A673 (cell line): ENCODE data around the gene PXDC1. TPM values are rescaled to one million over a fixed set of nuclear protein-coding genes. Genes with fewer than 3 reads are reported as not detected.

Source experiments
- BruUV-seq: library from RNA; stranded (reverse); fragments of 400-500 nt; replicated peaks from 2 replicates; lab custom pipeline; 2021; lab: Mats Ljungman, UMichigan
- CTCF ChIA-PET: fragments of 300-600 bp; sonication (Branson Sonifier 250); formaldehyde crosslinking; loops from one replicate; lab custom pipeline; 2022; ENCODE audit warnings: antibody characterized with exemption; lab: Charles Lee
- POLR2A ChIA-PET: fragments of 300-600 bp; sonication (Branson Sonifier 250); formaldehyde crosslinking; loops from one replicate; lab custom pipeline; 2022; ENCODE audit warnings: antibody characterized with exemption; ENCODE audit not compliant: low non-redundant PET; lab: Charles Lee
- DNase-seq: peaks from one replicate; pipeline ENCODE4 v3.0.0-alpha.2; 2015; ENCODE audit warnings: low spot score
- H3K27ac ChIP-seq: fragments of 200-600 bp; sonication (generic); 2 replicates; pipeline ENCODE4 v1.5.1; 2016; ENCODE audit warnings: mixed run types, low read depth, mild to moderate bottlenecking, mixed read lengths, antibody characterized with exemption, low read length; ENCODE audit not compliant: poor library complexity, severe bottlenecking
- H3K27me3 ChIP-seq: fragments of 200-600 bp; sonication (generic); replicated peaks from 2 replicates; pipeline ENCODE4 v1.6.1; 2017; ENCODE audit warnings: mixed run types, low read depth, mild to moderate bottlenecking, mixed read lengths, antibody characterized with exemption, low read length; ENCODE audit not compliant: insufficient read depth, poor library complexity
- H3K36me3 ChIP-seq: fragments of 200-600 bp; sonication (generic); 2 replicates; pipeline ENCODE4 v1.6.1; 2016; ENCODE audit warnings: mixed run types, mild to moderate bottlenecking, mixed read lengths, antibody characterized with exemption, low read length; ENCODE audit not compliant: insufficient read depth, poor library complexity, severe bottlenecking
- H3K4me1 ChIP-seq: fragments of 200-600 bp; sonication (generic); 2 replicates; pipeline ENCODE4 v1.6.1; 2017; ENCODE audit warnings: mixed run types, mild to moderate bottlenecking, mixed read lengths, antibody characterized with exemption, low read length; ENCODE audit not compliant: insufficient read depth, poor library complexity, severe bottlenecking
- H3K4me3 ChIP-seq: fragments of 200-600 bp; sonication (generic); 2 replicates; pipeline ENCODE4 v1.5.1; 2016; ENCODE audit warnings: low read depth, mixed run types, mild to moderate bottlenecking, mixed read lengths, low read length; ENCODE audit not compliant: poor library complexity, severe bottlenecking
- H3K9me3 ChIP-seq: fragments of 200-600 bp; sonication (generic); 2 replicates; pipeline ENCODE4 v1.6.1; 2016; ENCODE audit warnings: mixed run types, low read depth, mild to moderate bottlenecking, mixed read lengths, antibody characterized with exemption, low read length; ENCODE audit not compliant: poor library complexity, severe bottlenecking
- EZH2 ChIP-seq: fragments of 200-600 bp; sonication (generic); IDR thresholded peaks from 2 replicates; pipeline ENCODE4 v1.6.1; 2017; ENCODE audit warnings: borderline replicate concordance, low read depth, mild to moderate bottlenecking, mixed read lengths, antibody characterized with exemption, low read length; ENCODE audit not compliant: poor library complexity, severe bottlenecking
- intact Hi-C: fragments of 100-400 bp; cut with micrococcal nuclease; formaldehyde crosslinking; loops from one replicate; pipeline ENCODE4 v1.10.0; 2022; ENCODE audit not compliant: unreplicated experiment
- total RNA-seq: library from RNA; stranded (reverse); gene quantifications from 2 replicates; pipeline ENCODE4 v1.2.3, GENCODE V29; 2021
- TF ChIP-seq, protein P1 (sequence below): fragments of 300-800, 200-600 bp; sonication (generic); conservative IDR thresholded peaks from 2 replicates; pipeline ENCODE4 v1.5.1; 2017; ENCODE audit warnings: low read depth, mild to moderate bottlenecking, antibody characterized with exemption, low read length, moderate library complexity, mixed read lengths

The PXDC1 gene
- total RNA-seq, 1 experiment from 2014 or later = 5.2 TPM

DNA sequence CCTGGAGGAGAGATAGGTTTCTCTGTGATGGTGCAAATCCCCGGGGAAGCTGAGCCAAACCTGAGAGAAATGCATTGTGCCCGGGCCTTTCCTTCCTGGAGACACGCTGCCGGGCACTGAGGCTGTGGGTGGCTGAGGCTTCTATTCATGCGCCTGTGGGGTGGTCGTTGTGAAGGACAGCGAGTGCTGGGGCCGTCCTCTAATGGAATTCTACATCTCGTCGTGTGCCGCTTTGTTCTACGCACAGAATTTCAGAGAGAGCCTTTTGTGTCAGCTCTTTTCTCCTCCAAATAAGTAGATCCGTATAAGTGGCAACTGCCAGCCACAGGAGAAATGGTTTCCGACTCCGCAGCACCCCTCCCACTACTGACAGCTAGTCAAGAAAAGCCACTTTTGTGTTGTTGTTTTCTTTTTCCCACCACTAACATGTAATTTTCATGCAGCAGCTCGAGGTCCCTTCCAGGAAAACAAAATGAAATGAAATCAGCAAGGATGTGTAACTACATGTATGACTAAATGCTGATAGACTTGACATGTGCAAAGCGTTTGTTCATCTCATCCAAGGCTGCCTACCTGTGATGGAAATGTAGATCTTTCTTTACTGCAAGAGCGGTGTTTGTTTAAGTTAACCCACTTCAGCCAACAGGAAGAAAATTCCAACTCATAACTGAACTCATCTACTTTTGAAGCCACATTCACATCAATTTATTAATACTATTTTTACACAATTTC, 26.4 kb upstream of the PXDC1 start:
- ChIA-PET CTCF (no interaction called here), POLR2A (no interaction called here)
- TF ChIP-seq, protein P1, sequence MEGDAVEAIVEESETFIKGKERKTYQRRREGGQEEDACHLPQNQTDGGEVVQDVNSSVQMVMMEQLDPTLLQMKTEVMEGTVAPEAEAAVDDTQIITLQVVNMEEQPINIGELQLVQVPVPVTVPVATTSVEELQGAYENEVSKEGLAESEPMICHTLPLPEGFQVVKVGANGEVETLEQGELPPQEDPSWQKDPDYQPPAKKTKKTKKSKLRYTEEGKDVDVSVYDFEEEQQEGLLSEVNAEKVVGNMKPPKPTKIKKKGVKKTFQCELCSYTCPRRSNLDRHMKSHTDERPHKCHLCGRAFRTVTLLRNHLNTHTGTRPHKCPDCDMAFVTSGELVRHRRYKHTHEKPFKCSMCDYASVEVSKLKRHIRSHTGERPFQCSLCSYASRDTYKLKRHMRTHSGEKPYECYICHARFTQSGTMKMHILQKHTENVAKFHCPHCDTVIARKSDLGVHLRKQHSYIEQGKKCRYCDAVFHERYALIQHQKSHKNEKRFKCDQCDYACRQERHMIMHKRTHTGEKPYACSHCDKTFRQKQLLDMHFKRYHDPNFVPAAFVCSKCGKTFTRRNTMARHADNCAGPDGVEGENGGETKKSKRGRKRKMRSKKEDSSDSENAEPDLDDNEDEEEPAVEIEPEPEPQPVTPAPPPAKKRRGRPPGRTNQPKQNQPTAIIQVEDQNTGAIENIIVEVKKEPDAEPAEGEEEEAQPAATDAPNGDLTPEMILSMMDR = no peak
- no peak for TF ChIP-seq EZH2
- Histone ChIP-seq H3K9me3 (no peaks in the 10 kb centered on the region), H3K36me3 (no peaks in the 10 kb centered on the region), H3K4me3 (no peak overlapping the region), H3K4me1 (peaks cover 7% of the 10 kb centered on the region), H3K27ac (no peak overlapping the region), H3K27me3 (no peaks in the 10 kb centered on the region)
- intact Hi-C loops = no loop called here
- BruUV-seq = no TSS peak
- DNase-seq = no peak

DNA sequence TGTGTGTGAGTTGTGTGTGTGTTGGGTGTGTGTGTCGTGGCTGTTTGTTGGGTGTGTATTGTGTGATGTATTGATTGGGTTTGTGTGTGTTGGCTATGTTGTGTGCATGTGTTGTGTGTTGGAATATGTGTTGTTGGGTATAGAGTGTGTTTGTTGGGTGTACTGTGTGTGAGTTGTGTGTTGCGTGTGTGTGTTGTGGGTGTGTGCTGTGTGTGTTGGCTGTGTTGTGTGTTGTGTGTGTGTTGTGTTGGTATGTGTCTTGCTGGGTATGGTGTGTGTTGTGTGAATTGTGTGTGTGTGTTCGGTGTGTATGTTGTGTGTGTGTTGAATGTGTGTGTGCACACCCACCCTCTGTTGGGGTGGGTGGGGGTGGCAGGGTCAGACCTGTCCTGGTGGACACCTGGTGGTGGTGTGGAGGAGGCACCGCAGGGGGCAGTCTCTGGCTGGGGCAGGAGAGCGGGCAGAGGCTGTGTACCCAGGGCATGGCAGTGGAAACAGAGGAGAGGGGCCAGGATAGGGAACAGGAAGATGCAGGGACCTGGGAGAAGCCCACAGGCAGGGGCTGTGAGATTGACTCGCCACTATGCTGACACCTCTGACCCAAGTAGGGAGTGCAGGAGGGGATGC, 25.5 kb upstream of the PXDC1 start:
- TF ChIP-seq EZH2 = no peak
- TF ChIP-seq, protein P1 = no peak
- intact Hi-C loops = no loop called here
- H3K4me3 ChIP-seq = no peak overlapping the region
- ChIA-PET CTCF (no interaction called here), POLR2A (no interaction called here)
- H3K9me3 ChIP-seq = no peaks in the 10 kb centered on the region
- no TSS peak for BruUV-seq
- H3K4me1 ChIP-seq = peaks cover 7% of the 10 kb centered on the region
- no peak for DNase-seq
- no peaks in the 10 kb centered on the region for H3K27me3 ChIP-seq
- no peaks in the 10 kb centered on the region for H3K36me3 ChIP-seq
- no peak overlapping the region for H3K27ac ChIP-seq

DNA sequence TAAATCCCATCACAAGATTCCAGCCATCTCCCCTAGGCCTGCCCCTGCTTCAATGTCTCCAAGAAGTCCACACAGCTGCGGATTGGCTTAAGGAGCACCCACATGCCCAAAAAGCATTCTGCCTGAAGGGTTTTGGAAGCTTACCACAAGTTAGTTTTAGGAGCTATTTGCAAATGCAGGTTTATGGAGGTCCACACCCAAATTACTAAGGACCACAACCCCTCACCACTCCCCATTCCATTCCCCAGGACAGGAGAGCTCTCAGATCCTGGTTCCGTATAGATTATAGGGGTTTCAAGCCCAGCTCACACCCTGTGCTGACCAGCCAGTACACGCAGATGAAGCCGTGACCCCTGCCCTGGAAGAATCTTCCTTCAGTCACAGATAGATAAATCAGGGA, 24.3 kb upstream of the PXDC1 start:
- BruUV-seq = no TSS peak
- H3K4me3 ChIP-seq = no peak overlapping the region
- H3K36me3 ChIP-seq = no peaks in the 10 kb centered on the region
- no peaks in the 10 kb centered on the region for H3K27me3 ChIP-seq
- no peaks in the 10 kb centered on the region for H3K9me3 ChIP-seq
- H3K4me1 ChIP-seq = peaks cover 9% of the 10 kb centered on the region
- no peak overlapping the region for H3K27ac ChIP-seq
- ChIA-PET POLR2A (interaction anchor here (0.7 kb wide), 1 partner anchor 603 kb away, joined by 3 read pairs; no protein-coding TSS in a partner anchor), CTCF (no interaction called here)
- DNase-seq = no peak
- TF ChIP-seq, protein P1 = no peak
- TF ChIP-seq EZH2 = no peak
- intact Hi-C loops = no loop called here
